K562 (cell line): ENCODE results near the gene IGF2. TPM values are rescaled to one million over a fixed set of nuclear protein-coding genes. Genes with fewer than 3 reads are reported as not detected.

Source experiments
- ARNT ChIP-seq, 2 experiments: fragments of 450-650 bp; IDR thresholded peaks; 2 replicates each; pipeline ENCODE4 v1.6.1; 2016; ENCODE audit warnings: mild to moderate bottlenecking in 1 of 2
- CBX3 ChIP-seq, 2 experiments: IDR thresholded peaks; 1 replicate in 1 of 2; 2 replicates in 1 of 2; pipeline ENCODE4 v1.6.1; 2012; ENCODE audit warnings: inconsistent platforms in 2 of 2, low read length in 2 of 2, borderline replicate concordance in 1 of 2, control low read depth in 1 of 2
- CTCF ChIP-seq, 3 experiments: IDR thresholded peaks in 2 of 3; conservative IDR thresholded peaks in 1 of 3; 2 replicates each; pipeline ENCODE4 v1.5.1; 2011 to 2012; ENCODE audit warnings: low read length in 3 of 3, mild to moderate bottlenecking in 3 of 3, control low read depth in 2 of 3, improper control_type of control experiment in 1 of 3, inconsistent platforms in 1 of 3, low read depth in 1 of 3, mixed read lengths in 1 of 3, moderate library complexity in 1 of 3; ENCODE audit not compliant: insufficient read depth in 2 of 3
- ETS1 ChIP-seq: conservative IDR thresholded peaks from 2 replicates; pipeline ENCODE4 v1.6.1; 2011; ENCODE audit warnings: low read depth, mild to moderate bottlenecking, low read length; ENCODE audit not compliant: control insufficient read depth
- ETV5 ChIP-seq: sonication (generic); formaldehyde crosslinking; IDR thresholded peaks from 2 replicates; pipeline ENCODE4 v1.4.0; 2020; ENCODE audit warnings: low read depth, mild to moderate bottlenecking, missing genetic modification reagents
- MIER1 ChIP-seq: fragments of 450-650 bp; IDR thresholded peaks from 2 replicates; pipeline ENCODE4 v1.6.1; 2016; ENCODE audit warnings: antibody characterized with exemption, mild to moderate bottlenecking, low read depth
- RFX1 ChIP-seq: fragments of 450-650 bp; IDR thresholded peaks from 2 replicates; pipeline ENCODE4 v1.6.1; 2016; ENCODE audit warnings: mild to moderate bottlenecking, moderate library complexity
- ZBTB40 ChIP-seq, 2 experiments: fragments of 450-650 bp in 1 of 2; sonication (generic) in 1 of 2; formaldehyde crosslinking in 1 of 2; IDR thresholded peaks; 2 replicates each; pipeline versions ENCODE4 v1.7.1 to v1.9.0; 2016 to 2022; ENCODE audit warnings: inconsistent platforms in 1 of 2, mild to moderate bottlenecking in 1 of 2, missing genetic modification reagents in 1 of 2
- ZBTB5 ChIP-seq: fragments of 450-650 bp; IDR thresholded peaks from 2 replicates; pipeline ENCODE4 v1.6.1; 2017; ENCODE audit warnings: antibody characterized with exemption
- ZNF778 ChIP-seq: fragments of 450-650 bp; formaldehyde crosslinking; IDR thresholded peaks from 2 replicates; pipeline ENCODE4 v1.4.0; 2020; ENCODE audit warnings: mild to moderate bottlenecking, moderate library complexity
- polyA plus RNA-seq, 8 experiments: library from polyadenylated mRNA; depleted of rRNA in 4 of 8; stranded (reverse) in 5 of 8; unstranded in 3 of 8; fragments of >200 nt; fragmentation: Nextera tagmentation in 2 of 8; fragmentation: Illumina TruSeq in 1 of 8; extraction: Ambion mirVana in 2 of 8; extraction: Trizol in 1 of 8; gene quantifications; 2 replicates each; pipeline versions ENCODE4 v1.2.1 to v1.2.3, GENCODE V29; 2011 to 2014; ENCODE audit warnings: inconsistent platforms in 1 of 8, missing spikeins in 1 of 8
- total RNA-seq, 7 experiments: library from RNA; depleted of rRNA in 6 of 7; stranded (reverse); fragments of >200 nt in 6 of 7; fragmentation: Illumina TruSeq in 2 of 7; extraction: Trizol in 2 of 7; gene quantifications; 2 replicates each; pipeline versions ENCODE4 v1.2.1 to v1.2.3, GENCODE V29; 2011 to 2021; ENCODE audit warnings: low replicate concordance in 1 of 7

The IGF2 gene
- total and polyA plus RNA-seq, 9 of the 15 experiments (the other 6 are each of a cell fraction or from before 2014, with no cell fraction given), result 0.16 TPM; not detected in 8

GRCh38 chr11:2151500-2152257, 12.5 kb upstream of the IGF2 start (continued):
- TF ChIP-seq ETS1 (no peak), MIER1 (no peak), RFX1 (no peak), ARNT (IDR thresholded peaks at IDR 0.05) (no peak), CTCF (IDR thresholded peaks at IDR 0.05 in 2 of 3, conservative IDR thresholded peaks at IDR 0.05 in 1 of 3; ENCODE audit: insufficient read depth in 2 of 3, low read depth in 1 of 3, low read length in 3 of 3) (peak; percentile 75 to 83 (median 80)), ZBTB5 (no peak), ZNF778 (CRISPR knock-in tag) (no peak), CBX3 (IDR thresholded peaks at IDR 0.05; ENCODE audit: borderline replicate concordance in 1 of 2, low read length in 2 of 2) (no peak), ETV5 (CRISPR knock-in tag) (no peak; the same call in 1 of the 2 replicates), ZBTB40 (IDR thresholded peaks at IDR 0.05) (no peak), ZBTB40 (CRISPR knock-in tag; IDR thresholded peaks at IDR 0.05) (no peak)
